K562 (cell line): ENCODE data around the gene UBE2L3. TPM values are rescaled to one million over a fixed set of nuclear protein-coding genes. Genes with fewer than 3 reads are reported as not detected.

Source experiments
- CCNT2 ChIP-seq: IDR thresholded peaks from 2 replicates; pipeline ENCODE4 v1.6.1; 2011; ENCODE audit warnings: borderline replicate concordance, low read depth, mild to moderate bottlenecking, moderate library complexity, mixed read lengths, low read length; ENCODE audit not compliant: insufficient read length; ENCODE audit errors: extremely low read depth
- CHD2 ChIP-seq: IDR thresholded peaks from 2 replicates; pipeline ENCODE4 v1.6.1; 2011; ENCODE audit warnings: low read depth, low read length
- CREB1 ChIP-seq, 2 experiments: sonication (generic) in 1 of 2; formaldehyde crosslinking in 1 of 2; IDR thresholded peaks; 2 replicates each; pipeline versions ENCODE4 v1.6.1 to v1.8.0; 2012 to 2022; ENCODE audit warnings: inconsistent platforms in 1 of 2, mild to moderate bottlenecking in 1 of 2, missing genetic modification reagents in 1 of 2, moderate library complexity in 1 of 2
- E2F6 ChIP-seq, 2 experiments: IDR thresholded peaks; 2 replicates each; pipeline ENCODE4 v1.6.1; 2011; ENCODE audit warnings: borderline replicate concordance in 1 of 2, control low read depth in 1 of 2, low read depth in 1 of 2, low read length in 1 of 2, mild to moderate bottlenecking in 1 of 2, mixed read lengths in 1 of 2, moderate library complexity in 1 of 2; ENCODE audit not compliant: insufficient read depth in 1 of 2, insufficient read length in 1 of 2, poor library complexity in 1 of 2, severe bottlenecking in 1 of 2; ENCODE audit errors: extremely low read depth in 1 of 2
- GTF2F1 ChIP-seq: IDR thresholded peaks from 2 replicates; pipeline ENCODE4 v1.6.1; 2011; ENCODE audit warnings: low read depth, low read length, improper control_type of control experiment
- HMGXB4 ChIP-seq: sonication (generic); formaldehyde crosslinking; IDR thresholded peaks from 2 replicates; pipeline ENCODE4 v1.8.1; 2023; ENCODE audit warnings: mild to moderate bottlenecking, missing genetic modification reagents
- JUND ChIP-seq, 2 experiments: IDR thresholded peaks; 2 replicates in 1 of 2; 3 replicates in 1 of 2; pipeline ENCODE4 v1.6.1; 2011; ENCODE audit warnings: borderline replicate concordance in 2 of 2, low read depth in 2 of 2, low read length in 2 of 2, improper control_type of control experiment in 1 of 2, missing biosample characterization in 1 of 2, missing genetic modification characterization in 1 of 2, missing genetic modification reagents in 1 of 2
- NBN ChIP-seq: fragments of 450-650 bp; IDR thresholded peaks from 2 replicates; pipeline ENCODE4 v1.6.1; 2016; ENCODE audit warnings: low read depth, mild to moderate bottlenecking
- NFXL1 ChIP-seq: fragments of 450-650 bp; formaldehyde crosslinking; IDR thresholded peaks from 2 replicates; pipeline ENCODE4 v1.4.0; 2021; ENCODE audit warnings: mild to moderate bottlenecking
- POLR2H ChIP-seq: IDR thresholded peaks from 2 replicates; pipeline ENCODE4 v1.6.1; 2016; ENCODE audit warnings: missing genetic modification characterization, low read depth, mild to moderate bottlenecking, control low read depth, missing compliant biosample characterization, moderate library complexity
- RBM22 ChIP-seq: fragments of 200-400 bp; formaldehyde crosslinking; IDR thresholded peaks from 2 replicates; pipeline ENCODE4 v1.6.1; 2018; ENCODE audit warnings: low read length, low read depth; ENCODE audit not compliant: poor library complexity, severe bottlenecking
- SMAD2 ChIP-seq: fragments of 150-350 bp; IDR thresholded peaks from 2 replicates; pipeline ENCODE4 v1.6.1; 2014; ENCODE audit warnings: low read depth, mild to moderate bottlenecking, low read length
- SMC3 ChIP-seq: conservative IDR thresholded peaks from 2 replicates; pipeline ENCODE4 v1.6.1; 2011; ENCODE audit warnings: low read depth, low read length, improper control_type of control experiment; ENCODE audit not compliant: insufficient read depth
- SP2 ChIP-seq: IDR thresholded peaks from 2 replicates; pipeline ENCODE4 v1.6.1; 2011; ENCODE audit warnings: mild to moderate bottlenecking, low read depth, low read length, moderate library complexity; ENCODE audit not compliant: poor library complexity, severe bottlenecking; ENCODE audit errors: extremely low read depth
- SPI1 ChIP-seq: IDR thresholded peaks from 2 replicates; pipeline ENCODE4 v1.6.1; 2011; ENCODE audit warnings: low read depth, low read length, control low read depth, borderline replicate concordance
- ZKSCAN1 ChIP-seq: fragments of 150-350 bp; IDR thresholded peaks from 2 replicates; pipeline ENCODE4 v1.6.1; 2016; ENCODE audit warnings: low read depth, low read length
- ZNF175 ChIP-seq: fragments of 200-800 bp; sonication (Bioruptor generic); IDR thresholded peaks from 2 replicates; pipeline ENCODE4 v1.6.1; 2016; ENCODE audit warnings: low read depth, mild to moderate bottlenecking, missing genetic modification characterization, missing compliant biosample characterization
- polyA plus RNA-seq, 8 experiments: library from polyadenylated mRNA; depleted of rRNA in 4 of 8; stranded (reverse) in 5 of 8; unstranded in 3 of 8; fragments of >200 nt; fragmentation: Nextera tagmentation in 2 of 8; fragmentation: Illumina TruSeq in 1 of 8; extraction: Ambion mirVana in 2 of 8; extraction: Trizol in 1 of 8; gene quantifications; 2 replicates each; pipeline versions ENCODE4 v1.2.1 to v1.2.3, GENCODE V29; 2011 to 2014; ENCODE audit warnings: inconsistent platforms in 1 of 8, missing spikeins in 1 of 8
- total RNA-seq, 7 experiments: library from RNA; depleted of rRNA in 6 of 7; stranded (reverse); fragments of >200 nt in 6 of 7; fragmentation: Illumina TruSeq in 2 of 7; extraction: Trizol in 2 of 7; gene quantifications; 2 replicates each; pipeline versions ENCODE4 v1.2.1 to v1.2.3, GENCODE V29; 2011 to 2021; ENCODE audit warnings: low replicate concordance in 1 of 7
- TF ChIP-seq, protein P1 (sequence below), 3 experiments: fragments of 200-800 bp in 1 of 3; sonication (Bioruptor generic) in 1 of 3; sonication (generic) in 1 of 3; formaldehyde crosslinking in 1 of 3; IDR thresholded peaks; 2 replicates each; pipeline versions ENCODE4 v1.6.1 to v1.8.0; 2016 to 2022; ENCODE audit warnings: mild to moderate bottlenecking in 2 of 3, missing compliant biosample characterization in 2 of 3, missing genetic modification characterization in 2 of 3, missing genetic modification reagents in 1 of 3
- TF ChIP-seq, protein P2 (sequence below): sonication (generic); formaldehyde crosslinking; IDR thresholded peaks from 2 replicates; pipeline ENCODE4 v1.8.0; 2022; ENCODE audit warnings: missing genetic modification reagents, mild to moderate bottlenecking, borderline replicate concordance

UBE2L3 gene
- total and polyA plus RNA-seq, 9 of the 15 experiments (the other 6 are each of a cell fraction or from before 2014, with no cell fraction given), result 215 to 625 (median 285) TPM

GRCh38 chr22:21652010-21652546 lies 84.6 kb downstream of the UBE2L3 start (continued):
- TF ChIP-seq SPI1 (peak; percentile 67), HMGXB4 (CRISPR knock-in tag) (0 out of 2 replicates have a peak, but pooled peaks have one; percentile 17), JUND (IDR thresholded peaks at IDR 0.05; ENCODE audit: borderline replicate concordance, low read depth, low read length) (peak; percentile 82), JUND (tag; IDR thresholded peaks at IDR 0.05; ENCODE audit: borderline replicate concordance, low read depth, low read length) (no peak), NFXL1 (CRISPR knock-in tag) (no peak), E2F6 (IDR thresholded peaks at IDR 0.05; ENCODE audit: borderline replicate concordance in 1 of 2, extremely low read depth in 1 of 2, insufficient read depth in 1 of 2, insufficient read length in 1 of 2, low read depth in 1 of 2, low read length in 1 of 2, poor library complexity in 1 of 2, severe bottlenecking in 1 of 2) (peak in 1 of 2 experiments; percentile 97), SMAD2 (peak; percentile 83; the same call in 1 of the 2 replicates), ZNF175 (CRISPR knock-in tag) (no peak), NBN (no peak), POLR2H (tag) (no peak), SMC3 (peak; percentile 48; the same call in 1 of the 2 replicates), CCNT2 (no peak), CHD2 (peak; percentile 87), SP2 (peak; percentile 73), CREB1 (IDR thresholded peaks at IDR 0.05) (no peak), CREB1 (CRISPR knock-in tag; IDR thresholded peaks at IDR 0.05) (no peak), RBM22 (no peak), GTF2F1 (peak; percentile 87; the same call in 1 of the 2 replicates), ZKSCAN1 (peak; percentile 77; the same call in 1 of the 2 replicates)
- TF ChIP-seq, protein P1, sequence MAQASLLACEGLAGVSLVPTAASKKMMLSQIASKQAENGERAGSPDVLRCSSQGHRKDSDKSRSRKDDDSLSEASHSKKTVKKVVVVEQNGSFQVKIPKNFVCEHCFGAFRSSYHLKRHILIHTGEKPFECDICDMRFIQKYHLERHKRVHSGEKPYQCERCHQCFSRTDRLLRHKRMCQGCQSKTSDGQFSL (CRISPR knock-in tag; IDR thresholded peaks at IDR 0.05), result no peak
- TF ChIP-seq, protein P1 (tag; IDR thresholded peaks at IDR 0.05), result no peak
- TF ChIP-seq, protein P2, sequence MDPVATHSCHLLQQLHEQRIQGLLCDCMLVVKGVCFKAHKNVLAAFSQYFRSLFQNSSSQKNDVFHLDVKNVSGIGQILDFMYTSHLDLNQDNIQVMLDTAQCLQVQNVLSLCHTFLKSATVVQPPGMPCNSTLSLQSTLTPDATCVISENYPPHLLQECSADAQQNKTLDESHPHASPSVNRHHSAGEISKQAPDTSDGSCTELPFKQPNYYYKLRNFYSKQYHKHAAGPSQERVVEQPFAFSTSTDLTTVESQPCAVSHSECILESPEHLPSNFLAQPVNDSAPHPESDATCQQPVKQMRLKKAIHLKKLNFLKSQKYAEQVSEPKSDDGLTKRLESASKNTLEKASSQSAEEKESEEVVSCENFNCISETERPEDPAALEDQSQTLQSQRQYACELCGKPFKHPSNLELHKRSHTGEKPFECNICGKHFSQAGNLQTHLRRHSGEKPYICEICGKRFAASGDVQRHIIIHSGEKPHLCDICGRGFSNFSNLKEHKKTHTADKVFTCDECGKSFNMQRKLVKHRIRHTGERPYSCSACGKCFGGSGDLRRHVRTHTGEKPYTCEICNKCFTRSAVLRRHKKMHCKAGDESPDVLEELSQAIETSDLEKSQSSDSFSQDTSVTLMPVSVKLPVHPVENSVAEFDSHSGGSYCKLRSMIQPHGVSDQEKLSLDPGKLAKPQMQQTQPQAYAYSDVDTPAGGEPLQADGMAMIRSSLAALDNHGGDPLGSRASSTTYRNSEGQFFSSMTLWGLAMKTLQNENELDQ (CRISPR knock-in tag), result no peak
